ENCODE results near the gene CTNNA3.
"Not testable (repeated sequence)": the region's sequence is repeated elsewhere in the genome, so short reads cannot be mapped to it uniquely, and the experiment has no call there.

The CTNNA3 gene

DNA sequence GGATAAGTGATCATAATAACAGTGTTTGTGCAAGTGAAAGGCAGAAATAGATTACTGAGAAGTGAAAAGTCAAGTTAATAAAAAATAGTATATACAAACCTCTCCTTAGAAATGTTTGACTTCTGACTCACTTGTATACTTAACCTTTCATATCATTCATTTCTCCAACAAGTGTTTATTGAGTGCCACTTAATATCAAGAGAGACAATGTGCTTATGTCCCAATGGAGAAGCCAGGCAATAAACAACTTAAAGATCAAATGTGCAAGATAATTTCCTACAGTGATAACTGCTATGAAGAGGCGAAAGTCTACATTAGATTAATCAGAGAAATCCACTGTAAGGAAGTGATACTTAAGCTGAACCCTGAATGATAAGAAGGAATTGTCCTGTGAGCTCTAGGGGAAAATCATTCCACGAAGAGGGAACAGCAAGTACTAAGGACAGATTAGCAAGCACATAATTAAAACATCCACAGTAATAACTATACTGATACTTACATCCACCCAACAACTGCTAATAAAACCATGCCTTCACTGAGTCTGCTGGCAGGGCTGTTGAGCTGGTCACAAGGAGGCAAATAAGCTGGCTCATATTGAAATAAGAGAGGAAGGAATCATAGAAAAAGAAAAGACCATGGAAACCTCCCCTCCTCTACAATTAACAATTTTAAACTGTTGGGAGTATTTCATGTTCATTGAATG is 203.5 kb downstream of the CTNNA3 start:
- DNase-seq, result no peak

DNA sequence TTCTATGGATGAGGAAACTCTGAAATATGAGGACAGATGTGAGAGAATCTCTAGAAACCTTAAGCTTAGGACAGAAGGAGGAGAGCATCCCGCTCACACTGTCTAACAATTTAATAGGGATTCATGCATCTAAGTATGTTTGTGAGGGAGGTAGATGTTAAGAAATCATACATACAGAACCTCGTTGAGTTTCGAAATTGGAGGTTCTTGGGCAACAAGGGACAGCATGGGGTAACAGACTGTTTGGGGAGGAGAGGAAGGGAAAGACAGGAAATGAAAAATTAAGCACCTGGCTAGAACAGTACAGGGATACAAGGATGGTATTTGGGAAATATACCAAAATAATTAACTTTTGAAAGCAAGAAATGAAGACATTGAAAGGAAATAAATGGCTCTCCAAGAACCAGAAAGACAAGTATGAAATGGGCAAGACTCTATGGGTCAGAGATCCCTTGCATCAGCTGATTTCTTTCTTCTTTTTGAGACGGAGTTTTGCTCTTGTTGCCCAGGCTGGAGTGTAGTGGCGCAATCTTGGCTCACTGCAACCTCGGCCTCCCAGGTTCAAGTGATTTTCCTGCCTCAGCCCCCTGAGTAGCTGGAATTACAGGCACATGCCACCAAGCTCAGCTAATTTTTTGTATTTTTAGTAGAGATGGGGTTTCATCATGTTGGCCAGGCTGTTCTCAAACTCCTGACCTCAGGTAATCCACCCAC is 207.9 kb downstream of the CTNNA3 start:
- no peak for DNase-seq

DNA sequence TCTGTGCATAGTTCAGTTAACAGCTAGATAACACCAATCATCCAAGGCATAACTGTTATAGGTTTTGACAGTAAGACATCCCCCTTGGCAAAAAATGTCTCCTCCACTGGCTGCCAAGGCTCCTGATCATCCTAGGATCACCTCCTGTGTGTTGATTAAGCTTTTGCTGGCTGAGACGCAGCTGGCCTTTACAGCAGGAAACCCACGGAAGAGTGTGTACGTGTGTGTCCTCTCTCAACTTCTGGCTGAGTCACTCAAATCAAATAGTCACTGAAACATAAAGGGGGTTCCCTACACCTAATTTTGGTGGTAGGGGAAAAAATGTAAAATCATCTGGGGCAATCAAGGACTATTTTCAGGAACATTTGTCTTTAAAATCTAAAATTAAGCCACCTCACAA is 208.8 kb downstream of the CTNNA3 start:
- DNase-seq, result no peak

DNA sequence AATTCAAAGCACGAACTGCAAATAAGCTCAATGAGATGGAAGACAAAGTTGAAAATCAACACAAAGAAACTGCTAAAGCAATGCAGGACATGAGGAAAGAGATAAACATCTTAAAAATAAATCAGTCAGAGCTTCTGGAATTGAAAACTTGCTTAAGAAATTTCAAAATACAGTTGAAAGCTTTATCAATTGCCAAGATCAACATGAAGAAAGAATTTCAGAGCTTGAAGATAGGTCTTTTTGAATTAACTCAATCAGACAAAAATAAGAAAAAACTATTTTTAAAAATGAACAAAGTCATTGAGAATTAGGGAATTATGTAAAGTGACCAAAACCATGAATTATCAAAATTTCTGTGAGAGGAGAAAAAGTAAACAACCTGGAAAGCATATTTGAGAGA is 218.1 kb downstream of the CTNNA3 start:
- DNase-seq, result no peak

DNA sequence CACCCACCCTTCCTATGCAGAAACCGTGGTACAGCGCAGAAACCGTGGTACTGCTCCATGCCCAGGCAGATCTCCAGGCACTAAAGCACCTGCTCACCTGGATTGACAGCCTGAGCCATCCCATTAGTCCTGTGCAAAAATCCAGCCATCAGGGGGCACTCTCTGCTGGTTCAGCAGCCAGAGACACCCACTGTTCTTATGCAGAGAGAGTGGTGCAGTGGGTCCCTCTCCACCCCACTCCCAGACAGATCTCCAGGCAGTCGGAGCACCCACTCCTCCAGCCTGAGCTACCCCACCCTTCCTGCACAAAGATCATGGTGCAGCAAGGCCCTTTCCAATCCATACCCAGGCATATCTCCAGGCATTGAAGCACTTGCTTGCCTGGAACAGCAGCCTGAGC is 219.8 kb downstream of the CTNNA3 start:
- DNase-seq, result no peak

DNA sequence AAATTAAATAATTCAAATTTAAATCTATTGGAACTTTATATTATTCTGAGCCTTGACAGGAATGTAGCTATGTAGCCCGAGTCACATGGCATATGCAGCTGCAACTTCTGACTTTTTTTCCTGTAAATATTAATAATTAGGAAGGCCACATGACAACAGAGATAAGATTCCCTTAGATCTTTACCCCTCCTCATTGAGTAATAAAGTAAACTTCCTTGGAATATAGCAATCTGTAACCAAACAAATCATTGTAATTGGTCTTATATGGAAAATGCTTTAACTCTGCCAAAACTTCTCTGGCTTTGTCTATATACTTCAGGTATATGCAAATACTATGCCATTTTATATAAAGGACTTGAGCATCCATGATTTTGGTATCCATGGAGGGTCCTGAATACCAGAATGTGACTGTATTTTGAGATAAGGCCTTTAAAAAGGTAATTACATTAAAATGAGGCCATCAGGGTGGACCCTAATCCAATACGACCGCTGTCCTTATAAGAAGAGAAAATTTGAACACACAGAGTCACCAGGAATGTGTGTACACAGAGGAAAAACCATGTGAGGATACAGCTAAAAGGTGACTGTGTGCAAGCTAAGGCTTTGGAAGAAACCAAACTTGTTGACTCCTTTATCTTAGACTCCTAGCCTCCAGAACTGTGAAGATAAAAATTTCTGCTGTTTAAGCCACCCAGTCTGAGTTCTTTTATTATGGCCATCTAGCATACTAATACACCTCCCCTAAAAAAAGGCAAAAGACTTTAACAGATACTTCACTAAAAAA is 222.0 kb downstream of the CTNNA3 start:
- DNase-seq, result no peak

DNA sequence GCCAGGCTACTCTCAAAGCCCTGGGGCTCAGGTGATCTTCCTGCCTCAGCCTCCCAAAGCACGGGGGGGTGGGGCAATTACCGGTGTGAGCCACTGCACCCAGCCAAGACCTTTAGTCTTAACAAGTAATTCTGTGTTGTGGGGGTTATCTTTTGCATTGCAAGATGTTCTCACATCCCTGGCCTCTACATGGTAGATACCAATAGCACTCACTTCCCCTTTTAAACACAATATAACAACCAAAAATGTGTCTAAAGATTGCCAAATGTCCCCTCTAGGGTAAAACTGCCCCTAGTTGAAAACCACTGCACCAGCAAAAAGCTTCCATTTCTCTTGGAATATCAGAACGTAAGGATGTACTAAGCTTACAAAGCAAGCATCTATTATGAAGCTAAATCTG is 225.0 kb downstream of the CTNNA3 start:
- no peak for DNase-seq

DNA sequence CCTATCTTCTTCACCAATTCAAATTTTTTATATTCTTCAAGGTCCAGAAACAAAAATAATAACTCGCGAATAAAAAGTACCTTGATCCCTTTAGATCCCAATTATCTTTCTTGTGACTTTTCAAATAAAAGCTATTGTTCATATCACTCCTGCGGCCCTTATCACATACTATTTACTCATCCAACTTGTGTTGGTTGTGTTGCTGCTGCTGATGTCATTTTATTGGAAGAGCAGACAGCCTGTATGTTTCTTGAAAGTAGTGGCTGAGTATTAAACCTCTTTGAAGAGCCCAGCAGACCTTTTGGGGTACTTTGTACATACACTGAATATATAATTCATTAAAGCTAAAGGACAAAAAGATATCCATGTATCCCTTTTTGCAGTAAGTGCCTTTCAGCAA is 231.7 kb downstream of the CTNNA3 start:
- DNase-seq, result no peak

DNA sequence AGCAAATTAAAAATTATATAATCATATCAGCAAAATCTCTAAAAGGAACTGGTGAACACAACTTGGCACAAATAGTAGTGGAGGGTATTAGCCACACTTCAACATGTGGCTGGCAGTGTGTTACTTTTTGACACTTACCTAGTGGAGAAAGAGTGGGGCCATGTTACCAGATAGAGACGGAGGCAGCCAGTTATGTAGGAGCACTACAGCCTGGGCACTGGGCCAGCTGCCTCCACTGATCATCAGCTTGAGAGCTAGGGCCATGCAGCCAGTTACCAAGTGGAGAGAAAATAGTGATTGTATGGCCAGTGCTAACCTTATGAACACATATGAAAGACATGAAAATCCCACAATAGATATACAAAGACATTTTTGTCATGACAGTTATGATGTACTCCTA is 243.1 kb downstream of the CTNNA3 start:
- DNase-seq, result no peak

DNA sequence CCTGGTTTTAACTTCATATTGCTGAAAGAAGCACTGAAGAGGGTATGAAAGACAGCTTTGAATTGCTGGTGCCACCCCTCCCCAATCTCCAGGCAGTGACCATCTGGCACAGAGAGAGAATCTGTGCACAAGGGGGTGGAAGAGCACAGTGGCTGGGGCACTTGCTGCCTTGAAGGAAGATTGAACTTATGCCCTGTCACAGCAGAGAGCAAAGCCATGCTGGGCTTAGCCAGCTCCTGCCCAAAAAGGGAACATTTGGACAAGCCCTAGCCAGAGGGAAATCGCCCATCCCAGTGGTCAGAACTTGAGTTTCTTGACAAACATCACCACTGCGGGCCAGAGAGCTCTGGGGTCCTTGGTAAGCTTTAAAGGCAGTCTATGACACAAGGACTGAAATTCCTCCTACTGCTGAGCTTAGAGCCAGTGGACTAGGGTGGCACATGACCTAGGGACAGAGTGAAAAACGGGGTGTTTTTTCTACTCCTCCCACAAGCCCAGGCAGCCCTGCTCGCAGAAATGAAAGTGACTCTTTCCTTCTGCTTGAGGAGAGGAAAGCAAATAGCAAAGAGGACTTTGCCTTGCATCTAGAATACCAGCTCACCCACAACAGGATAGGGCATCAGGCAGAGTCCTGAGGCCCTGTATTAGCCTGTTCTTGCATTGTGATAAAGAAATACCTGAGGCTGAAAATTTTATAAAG is 257.2 kb downstream of the CTNNA3 start:
- no peak for DNase-seq

DNA sequence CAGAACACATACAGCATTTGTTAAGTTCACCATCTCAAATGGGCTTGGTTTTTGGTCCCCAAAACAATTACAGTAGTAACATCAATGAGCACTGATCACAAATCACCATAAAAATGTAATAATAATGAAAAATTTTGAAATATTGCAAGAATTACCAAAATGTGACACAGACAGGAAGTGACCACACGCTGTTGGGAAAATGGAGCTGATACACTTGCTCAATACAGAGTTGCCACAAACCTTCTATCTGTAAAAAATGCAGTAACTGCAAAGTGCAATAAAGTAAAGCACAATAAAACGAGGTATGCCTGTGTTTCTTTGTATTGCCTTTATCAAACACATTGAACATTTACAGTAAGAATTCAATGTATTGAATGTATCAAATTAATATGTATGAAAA is 262.7 kb downstream of the CTNNA3 start:
- no peak for DNase-seq

DNA sequence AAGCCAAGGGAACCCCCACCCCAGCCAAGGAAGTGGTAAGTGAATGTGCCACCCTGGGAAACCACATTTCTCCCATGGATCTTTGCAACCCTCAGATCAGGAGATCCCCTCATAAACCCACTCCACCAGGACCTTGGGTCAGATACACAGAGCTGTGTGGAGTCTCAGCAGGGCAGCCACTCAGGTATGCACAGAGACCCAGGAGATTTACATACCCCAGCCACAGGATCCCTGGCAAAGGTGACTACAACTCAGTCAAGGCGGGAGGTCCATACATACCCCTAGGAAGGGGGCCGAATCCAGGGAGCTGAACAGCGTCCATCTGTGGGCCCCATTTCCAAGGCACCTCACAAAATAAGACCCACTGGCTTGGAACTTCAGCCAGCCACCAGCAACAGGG is 293.4 kb downstream of the CTNNA3 start:
- DNase-seq, result no peak

DNA sequence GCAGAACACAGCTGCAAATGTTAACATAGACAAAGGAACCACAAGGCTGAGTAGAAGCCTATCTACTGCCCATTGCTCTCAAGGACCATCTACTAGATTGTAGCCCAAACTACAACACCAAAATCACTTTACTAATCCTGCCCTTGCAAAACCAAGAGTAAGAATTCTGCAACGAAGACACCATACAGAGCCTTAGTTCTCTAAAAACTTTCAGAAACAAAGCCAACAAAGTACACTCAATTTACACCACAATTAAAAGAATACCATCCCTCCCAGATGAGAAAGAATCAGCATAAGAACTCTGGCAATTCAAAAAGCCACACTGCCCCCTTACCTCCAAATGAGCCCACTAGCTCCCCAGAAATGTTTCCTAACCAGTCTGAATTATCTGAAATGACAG is 294.3 kb downstream of the CTNNA3 start:
- DNase-seq, result no peak

DNA sequence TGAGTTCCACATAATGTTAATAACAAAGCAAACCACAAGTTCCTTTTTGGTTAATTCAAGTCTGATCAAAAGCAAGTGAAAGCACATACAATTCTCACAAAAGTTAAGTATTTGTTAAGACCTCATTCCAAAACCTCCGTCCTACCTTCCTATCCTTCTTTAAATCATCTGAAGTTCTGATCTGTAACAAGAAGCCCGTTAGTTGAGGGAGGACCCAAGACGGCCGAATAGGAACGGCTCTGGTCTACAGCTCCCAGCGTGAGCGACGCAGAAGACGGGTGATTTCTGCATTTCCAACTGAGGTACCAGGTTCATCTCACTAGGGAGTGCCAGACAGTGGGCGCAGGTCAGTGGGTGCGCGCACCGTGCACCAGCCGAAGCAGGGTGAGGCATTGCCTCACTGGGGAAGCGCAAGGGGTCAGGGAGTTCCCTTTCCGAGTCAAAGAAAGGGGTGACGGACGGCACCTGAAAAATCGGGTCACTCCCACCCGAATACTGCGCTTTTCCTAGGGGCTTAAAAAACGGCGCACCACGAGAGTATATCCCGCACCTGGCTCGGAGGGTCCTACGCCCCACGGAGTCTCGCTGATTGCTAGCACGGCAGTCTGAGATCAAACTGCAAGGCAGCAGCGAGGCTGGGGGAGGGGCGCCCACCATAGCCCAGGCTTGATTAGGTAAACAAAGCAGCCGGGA is 309.0 kb downstream of the CTNNA3 start:
- DNase-seq, result not testable (repeated sequence)

DNA sequence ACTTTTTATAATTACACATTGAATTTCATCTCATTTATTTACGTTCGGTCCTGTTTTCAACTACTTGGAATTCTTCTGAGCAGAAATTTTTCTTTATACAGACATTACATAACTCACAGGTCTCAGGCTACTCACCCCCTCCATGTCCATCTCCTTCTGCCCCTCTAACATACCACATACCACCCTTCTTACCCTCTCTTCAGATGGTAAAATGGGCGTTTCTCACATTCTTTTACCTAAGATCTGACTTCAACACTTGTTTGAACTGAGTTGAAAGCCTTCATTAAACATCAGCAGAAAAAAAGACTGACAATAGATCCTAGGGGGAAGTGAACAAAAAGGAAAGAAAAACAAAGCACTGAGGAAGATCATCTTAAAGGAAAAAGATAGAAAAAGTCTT is 309.7 kb downstream of the CTNNA3 start:
- DNase-seq, result no peak

DNA sequence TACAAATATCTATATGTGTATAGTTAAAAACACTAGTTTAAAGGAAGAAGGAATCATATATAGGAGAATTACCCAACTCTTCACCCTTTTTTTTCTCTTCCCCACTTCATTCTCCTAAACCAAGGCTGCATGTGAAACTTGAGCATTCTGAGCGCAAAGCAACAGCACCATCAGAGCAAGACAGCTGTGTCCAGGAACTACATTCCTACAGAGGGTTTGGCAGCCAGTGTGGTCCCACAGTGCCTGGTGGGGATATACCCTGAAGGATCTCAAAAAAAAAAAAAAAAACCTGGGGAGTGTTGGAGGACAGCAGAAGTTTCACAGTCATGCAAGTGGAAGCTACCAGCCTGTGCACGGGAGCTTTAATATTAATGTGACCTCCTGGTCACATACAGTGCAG is 310.4 kb downstream of the CTNNA3 start:
- DNase-seq, result no peak

DNA sequence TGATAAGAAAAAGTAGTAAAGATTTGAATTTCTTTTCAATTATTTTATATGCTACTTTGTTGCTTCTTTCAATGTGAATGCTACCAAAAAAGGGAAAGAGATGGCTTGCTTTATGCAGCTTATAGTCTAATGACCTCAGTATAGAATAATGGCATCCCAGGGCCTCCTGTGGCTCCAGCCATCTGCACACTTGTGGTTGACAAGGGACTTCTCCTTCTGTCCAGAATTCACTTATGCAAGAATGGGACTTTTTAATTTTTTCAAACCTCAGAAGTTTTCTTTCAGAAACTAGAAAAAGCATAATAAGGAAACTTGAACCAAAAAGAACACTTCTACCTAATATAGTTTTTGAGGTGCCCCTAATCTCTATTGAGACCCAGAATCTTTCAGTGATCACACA is 310.9 kb downstream of the CTNNA3 start:
- no peak for DNase-seq

DNA sequence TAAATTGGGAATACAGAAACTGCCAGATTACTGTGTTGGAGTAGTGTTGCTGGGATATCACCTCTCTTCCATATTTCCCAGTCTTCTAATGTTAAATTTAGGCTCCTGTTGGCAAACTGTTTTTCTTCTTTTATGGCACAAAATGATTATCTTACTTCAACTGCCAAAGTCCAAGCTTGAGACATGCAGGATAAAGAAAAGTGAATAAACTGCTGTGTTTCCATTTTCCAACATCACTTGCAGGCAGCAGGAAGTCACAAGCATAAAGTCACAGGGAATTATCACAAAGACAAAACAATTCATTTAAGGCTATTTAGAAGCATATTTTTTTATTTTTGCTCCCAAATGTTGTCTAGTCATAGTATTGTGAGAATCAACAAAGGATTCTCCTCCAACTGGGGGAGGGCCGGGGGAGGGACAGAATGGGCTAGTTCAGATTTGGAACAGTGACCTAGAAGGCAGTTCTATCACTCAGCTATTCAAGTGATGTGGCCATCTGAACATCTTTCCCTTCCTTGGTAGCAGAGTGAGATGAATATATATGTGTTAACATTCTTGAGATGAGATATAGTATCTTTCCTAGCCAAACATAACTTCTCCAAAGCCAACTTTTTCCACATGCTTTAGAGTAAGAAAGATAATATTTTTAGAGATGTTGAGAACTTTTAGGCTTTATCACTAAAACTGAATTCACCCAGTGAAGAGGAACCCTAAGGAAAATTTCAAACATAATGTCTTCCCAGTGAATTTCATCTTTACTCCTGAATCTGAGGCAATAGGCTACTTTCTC is 364.7 kb downstream of the CTNNA3 start:
- no peak for DNase-seq

DNA sequence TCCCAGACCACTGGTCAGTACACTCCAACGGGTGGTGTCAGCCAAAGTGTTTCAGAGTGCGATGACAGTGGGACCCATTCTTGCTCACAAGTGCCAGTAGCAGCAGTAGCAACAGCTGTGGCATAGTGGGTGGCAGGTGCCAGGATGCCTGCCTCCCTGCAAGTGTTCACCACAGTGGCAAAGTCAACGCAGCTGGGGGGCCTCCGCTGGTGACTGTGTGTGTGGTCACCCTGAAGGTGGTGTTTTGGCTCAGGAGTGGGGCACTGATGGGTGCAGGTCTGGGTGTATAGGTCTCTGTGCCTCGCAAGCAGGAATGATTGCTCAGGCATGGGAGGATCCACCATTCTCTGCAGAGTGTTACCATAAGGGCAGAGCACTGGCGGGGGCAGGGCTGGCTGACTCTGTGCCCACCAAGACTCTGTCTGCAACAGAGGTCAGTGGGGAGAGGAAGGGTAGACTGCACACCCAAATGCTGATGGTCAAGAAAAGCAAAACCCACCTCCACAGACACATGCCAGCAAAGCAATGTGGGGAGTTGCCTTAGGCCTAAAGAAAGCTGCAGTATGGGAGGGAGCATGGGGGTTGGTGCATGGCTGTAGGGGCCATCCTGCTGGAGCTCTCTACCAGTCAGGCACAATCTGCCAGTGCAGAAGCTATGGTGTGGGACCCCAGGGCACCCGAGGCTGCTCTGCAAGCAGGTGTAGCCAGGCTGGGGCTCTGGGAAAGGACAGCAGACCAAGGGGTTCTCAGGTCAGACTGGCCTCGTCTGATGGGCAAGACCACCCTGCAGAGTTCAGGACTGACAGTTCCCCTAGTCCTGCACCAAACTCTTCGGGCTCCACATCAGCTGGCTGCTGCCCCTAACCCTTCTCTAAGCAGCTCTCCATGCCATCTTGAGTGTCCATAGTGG is 368.1 kb downstream of the CTNNA3 start:
- no peak for DNase-seq

DNA sequence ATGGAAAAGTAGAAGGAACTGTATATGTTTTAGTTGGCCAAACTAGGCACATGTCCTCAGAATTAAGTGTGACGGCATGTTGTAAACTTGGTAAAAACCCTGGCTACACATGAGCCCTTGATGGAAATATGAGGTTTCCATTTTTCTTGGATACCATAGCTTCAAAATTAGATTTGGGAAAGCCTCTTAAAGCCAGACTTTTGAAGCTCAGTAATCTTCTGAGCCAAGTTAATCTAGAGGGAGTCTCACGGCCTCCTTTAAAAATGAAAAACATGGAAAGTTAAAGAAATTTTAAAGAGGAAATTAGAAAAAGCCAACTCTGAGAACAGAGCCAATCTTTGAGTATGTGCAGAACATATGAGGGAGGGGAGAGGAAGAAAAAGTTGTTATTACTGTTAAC is 376.0 kb downstream of the CTNNA3 start:
- no peak for DNase-seq

DNA sequence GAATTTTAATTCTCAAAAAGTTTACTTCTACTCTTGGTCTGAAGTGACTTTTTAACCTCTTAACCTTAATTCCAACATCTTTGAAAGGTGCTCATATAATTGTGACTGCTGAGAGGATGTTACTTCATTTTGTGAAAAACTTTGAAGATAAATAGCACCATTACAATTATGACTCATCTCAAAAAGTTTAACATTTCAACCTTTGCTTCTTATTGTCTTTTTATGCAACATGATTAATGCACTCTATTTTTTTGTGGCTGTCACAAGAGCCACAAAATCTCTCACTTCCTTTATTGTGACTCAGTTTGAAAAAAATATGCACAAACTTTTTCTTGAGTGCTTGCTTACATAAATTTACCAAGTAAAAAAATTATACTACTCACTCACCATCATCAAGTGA is 387.1 kb downstream of the CTNNA3 start:
- no peak for DNase-seq
